HG02981 (cell line): ENCODE data around the gene TRIM68.

Experiments
- ATAC-seq: cut with Tn5 transposase; IDR thresholded peaks from one replicate; pipeline ENCODE4 v1.9.1; 2021; ENCODE audit warnings: mild to moderate bottlenecking, moderate library complexity; ENCODE audit not compliant: unreplicated experiment

The TRIM68 gene

GRCh38 chr11:4607781-4608666 is at the start of gene TRIM68:
Gene TRIM68 (minus strand): TSS chr11:4608231. CDS start chr11:4605504, 2,727 bp downstream.
- ATAC-seq: peak; percentile 99

GRCh38 chr11:4654635-4655369 is 46.8 kb upstream of the TRIM68 start:
- no peak for ATAC-seq

GRCh38 chr11:4647766-4648165 is 39.7 kb upstream of the TRIM68 start:
- ATAC-seq: no peak

- ATAC-seq: no peak
Observed at GRCh38 chr11:4645974-4646373, 37.9 kb upstream of the TRIM68 start.

- ATAC-seq: no peak
Observed at GRCh38 chr11:4644233-4644632, 36.2 kb upstream of the TRIM68 start.

GRCh38 chr11:4643682-4644081 is 35.7 kb upstream of the TRIM68 start, which contains the start of gene OR51E1:
Gene OR51E1 (plus strand): TSS chr11:4643982. CDS start chr11:4652527, 8,545 bp downstream.
- no peak for ATAC-seq

GRCh38 chr11:4643076-4643475 is 35.0 kb upstream of the TRIM68 start:
- no peak for ATAC-seq

GRCh38 chr11:4642043-4642442 is 34.0 kb upstream of the TRIM68 start:
- no peak for ATAC-seq

- ATAC-seq: no peak
Observed at GRCh38 chr11:4641501-4641900, 33.5 kb upstream of the TRIM68 start.

GRCh38 chr11:4639931-4640330 is 31.9 kb upstream of the TRIM68 start:
- ATAC-seq: no peak

- ATAC-seq: no peak
Observed at GRCh38 chr11:4637662-4638047, 29.6 kb upstream of the TRIM68 start.

- ATAC-seq: peak; percentile 90
Observed at GRCh38 chr11:4636962-4637661, 29.1 kb upstream of the TRIM68 start, which contains the start of gene OR51D1. Gene OR51D1 (plus strand): TSS chr11:4637477. CDS start chr11:4639791, 2,314 bp downstream.

- no peak for ATAC-seq
Observed at GRCh38 chr11:4636136-4636535, 28.1 kb upstream of the TRIM68 start.

GRCh38 chr11:4626207-4627099 is 18.4 kb upstream of the TRIM68 start:
- ATAC-seq: peak; percentile 56

- no peak for ATAC-seq
Observed at GRCh38 chr11:4619514-4619913, 11.5 kb upstream of the TRIM68 start.

- no peak for ATAC-seq
Observed at GRCh38 chr11:4615856-4616444, 7.9 kb upstream of the TRIM68 start.

GRCh38 chr11:4611986-4612385 is 4.0 kb upstream of the TRIM68 start:
- no peak for ATAC-seq

GRCh38 chr11:4610258-4610935 is 2.4 kb upstream of the TRIM68 start:
- no peak for ATAC-seq

- no peak for ATAC-seq
Observed at GRCh38 chr11:4607096-4607495, 935 bp downstream of the TRIM68 start.
